ENCODE results near the gene POGZ.

POGZ gene

GRCh38 chr1:151476083-151476482 is 16.8 kb upstream of the POGZ start:
- H3K36me3 ChIP-seq (ENCODE audit: control insufficient read depth in 2 of 2, insufficient read depth in 2 of 2, low read length in 2 of 2) = no peaks in the 10 kb centered on the region
- no peaks in the 10 kb centered on the region for H3K9me3 ChIP-seq (ENCODE audit: control insufficient read depth in 2 of 2, low read length in 2 of 2)
- H3K4me1 ChIP-seq (ENCODE audit: control insufficient read depth, insufficient read depth, low read length) = no peaks in the 10 kb centered on the region
- no peaks in the 10 kb centered on the region for H3K27me3 ChIP-seq (ENCODE audit: control insufficient read depth in 1 of 2, insufficient read depth in 2 of 2, low read length in 2 of 2)
- H3K4me3 ChIP-seq (ENCODE audit: low read length in 2 of 2) = no peak overlapping the region
- no peak overlapping the region for H3K9ac ChIP-seq (ENCODE audit: low read length in 2 of 2)
- no peak overlapping the region for H3K27ac ChIP-seq (ENCODE audit: low read length)

GRCh38 chr1:151475175-151475574 is 15.9 kb upstream of the POGZ start:
- H3K9ac ChIP-seq (ENCODE audit: low read length in 2 of 2) = no peak overlapping the region
- no peaks in the 10 kb centered on the region for H3K36me3 ChIP-seq (ENCODE audit: control insufficient read depth in 2 of 2, insufficient read depth in 2 of 2, low read length in 2 of 2)
- no peaks in the 10 kb centered on the region for H3K9me3 ChIP-seq (ENCODE audit: control insufficient read depth in 2 of 2, low read length in 2 of 2)
- H3K4me1 ChIP-seq (ENCODE audit: control insufficient read depth, insufficient read depth, low read length) = no peaks in the 10 kb centered on the region
- no peak overlapping the region for H3K27ac ChIP-seq (ENCODE audit: low read length)
- H3K27me3 ChIP-seq (ENCODE audit: control insufficient read depth in 1 of 2, insufficient read depth in 2 of 2, low read length in 2 of 2) = no peaks in the 10 kb centered on the region
- H3K4me3 ChIP-seq (ENCODE audit: low read length in 2 of 2) = no peak overlapping the region

GRCh38 chr1:151474745-151475144 is 15.5 kb upstream of the POGZ start:
- Histone ChIP-seq H3K27me3 (ENCODE audit: control insufficient read depth in 1 of 2, insufficient read depth in 2 of 2, low read length in 2 of 2) (no peaks in the 10 kb centered on the region), H3K4me3 (ENCODE audit: low read length in 2 of 2) (no peak overlapping the region), H3K4me1 (ENCODE audit: control insufficient read depth, insufficient read depth, low read length) (no peaks in the 10 kb centered on the region), H3K9ac (ENCODE audit: low read length in 2 of 2) (no peak overlapping the region), H3K27ac (ENCODE audit: low read length) (no peak overlapping the region), H3K9me3 (ENCODE audit: control insufficient read depth in 2 of 2, low read length in 2 of 2) (no peaks in the 10 kb centered on the region), H3K36me3 (ENCODE audit: control insufficient read depth in 2 of 2, insufficient read depth in 2 of 2, low read length in 2 of 2) (no peaks in the 10 kb centered on the region)

GRCh38 chr1:151472856-151473731 is 13.8 kb upstream of the POGZ start:
- H3K9me3 ChIP-seq (ENCODE audit: control insufficient read depth in 2 of 2, low read length in 2 of 2) = no peaks in the 10 kb centered on the region
- peak overlapping the region; percentile 53 for H3K27ac ChIP-seq (ENCODE audit: low read length)
- peak overlapping the region; percentile 58 to 73 for H3K4me3 ChIP-seq (ENCODE audit: low read length in 2 of 2)
- H3K9ac ChIP-seq (ENCODE audit: low read length in 2 of 2) = peak overlapping the region; percentile 71 to 75
- H3K27me3 ChIP-seq (ENCODE audit: control insufficient read depth in 1 of 2, insufficient read depth in 2 of 2, low read length in 2 of 2) = no peaks in the 10 kb centered on the region
- H3K4me1 ChIP-seq (ENCODE audit: control insufficient read depth, insufficient read depth, low read length) = no peaks in the 10 kb centered on the region
- H3K36me3 ChIP-seq (ENCODE audit: control insufficient read depth in 2 of 2, insufficient read depth in 2 of 2, low read length in 2 of 2) = no peaks in the 10 kb centered on the region

GRCh38 chr1:151465026-151465425 is 5.7 kb upstream of the POGZ start:
- no peaks in the 10 kb centered on the region for H3K4me1 ChIP-seq (ENCODE audit: control insufficient read depth, insufficient read depth, low read length)
- no peaks in the 10 kb centered on the region for H3K27me3 ChIP-seq (ENCODE audit: control insufficient read depth in 1 of 2, insufficient read depth in 2 of 2, low read length in 2 of 2)
- H3K9ac ChIP-seq (ENCODE audit: low read length in 2 of 2) = no peak overlapping the region
- no peak overlapping the region for H3K4me3 ChIP-seq (ENCODE audit: low read length in 2 of 2)
- no peaks in the 10 kb centered on the region for H3K9me3 ChIP-seq (ENCODE audit: control insufficient read depth in 2 of 2, low read length in 2 of 2)
- no peak overlapping the region for H3K27ac ChIP-seq (ENCODE audit: low read length)
- H3K36me3 ChIP-seq (ENCODE audit: control insufficient read depth in 2 of 2, insufficient read depth in 2 of 2, low read length in 2 of 2) = no peaks in the 10 kb centered on the region

- H3K36me3 ChIP-seq (ENCODE audit: control insufficient read depth in 2 of 2, insufficient read depth in 2 of 2, low read length in 2 of 2) = no peaks in the 10 kb centered on the region
- H3K27ac ChIP-seq (ENCODE audit: low read length) = no peak overlapping the region
- no peaks in the 10 kb centered on the region for H3K27me3 ChIP-seq (ENCODE audit: control insufficient read depth in 1 of 2, insufficient read depth in 2 of 2, low read length in 2 of 2)
- no peak overlapping the region for H3K4me3 ChIP-seq (ENCODE audit: low read length in 2 of 2)
- H3K9ac ChIP-seq (ENCODE audit: low read length in 2 of 2) = no peak overlapping the region
- no peaks in the 10 kb centered on the region for H3K9me3 ChIP-seq (ENCODE audit: control insufficient read depth in 2 of 2, low read length in 2 of 2)
- peaks cover 12% of the 10 kb centered on the region for H3K4me1 ChIP-seq (ENCODE audit: control insufficient read depth, insufficient read depth, low read length)
Measured at GRCh38 chr1:151461694-151462093, 2.4 kb upstream of the POGZ start.

- Histone ChIP-seq H3K9ac (ENCODE audit: low read length in 2 of 2) (peak overlapping the region in 1 of 2 donors; percentile 71), H3K4me1 (ENCODE audit: control insufficient read depth, insufficient read depth, low read length) (peaks cover 12% of the 10 kb centered on the region), H3K9me3 (ENCODE audit: control insufficient read depth in 2 of 2, low read length in 2 of 2) (no peaks in the 10 kb centered on the region), H3K4me3 (ENCODE audit: low read length in 2 of 2) (peak overlapping the region; percentile 25 to 72), H3K27me3 (ENCODE audit: control insufficient read depth in 1 of 2, insufficient read depth in 2 of 2, low read length in 2 of 2) (no peaks in the 10 kb centered on the region), H3K36me3 (ENCODE audit: control insufficient read depth in 2 of 2, insufficient read depth in 2 of 2, low read length in 2 of 2) (peaks cover 0 to 3% of the 10 kb centered on the region in 2 donors), H3K27ac (ENCODE audit: low read length) (peak overlapping the region; percentile 75)
Measured at GRCh38 chr1:151458802-151459330, 428 bp downstream of the POGZ start.

GRCh38 chr1:151457911-151458801 is 1.1 kb downstream of the POGZ start:
- Histone ChIP-seq H3K9ac (ENCODE audit: low read length in 2 of 2) (peak overlapping the region; percentile 13 to 79), H3K36me3 (ENCODE audit: control insufficient read depth in 2 of 2, insufficient read depth in 2 of 2, low read length in 2 of 2) (peaks cover 0 to 3% of the 10 kb centered on the region in 2 donors), H3K27me3 (ENCODE audit: control insufficient read depth in 1 of 2, insufficient read depth in 2 of 2, low read length in 2 of 2) (no peaks in the 10 kb centered on the region), H3K4me3 (ENCODE audit: low read length in 2 of 2) (peak overlapping the region; percentile 73 to 96), H3K9me3 (ENCODE audit: control insufficient read depth in 2 of 2, low read length in 2 of 2) (no peaks in the 10 kb centered on the region), H3K27ac (ENCODE audit: low read length) (peak overlapping the region; percentile 62), H3K4me1 (ENCODE audit: control insufficient read depth, insufficient read depth, low read length) (peaks cover 12% of the 10 kb centered on the region)

GRCh38 chr1:151455966-151456365 is 3.3 kb downstream of the POGZ start:
- Histone ChIP-seq H3K27me3 (ENCODE audit: control insufficient read depth in 1 of 2, insufficient read depth in 2 of 2, low read length in 2 of 2) (no peaks in the 10 kb centered on the region), H3K27ac (ENCODE audit: low read length) (peak overlapping the region; percentile 62), H3K9ac (ENCODE audit: low read length in 2 of 2) (no peak overlapping the region), H3K9me3 (ENCODE audit: control insufficient read depth in 2 of 2, low read length in 2 of 2) (no peaks in the 10 kb centered on the region), H3K36me3 (ENCODE audit: control insufficient read depth in 2 of 2, insufficient read depth in 2 of 2, low read length in 2 of 2) (peaks cover 0 to 3% of the 10 kb centered on the region in 2 donors), H3K4me3 (ENCODE audit: low read length in 2 of 2) (no peak overlapping the region), H3K4me1 (ENCODE audit: control insufficient read depth, insufficient read depth, low read length) (peaks cover 12% of the 10 kb centered on the region)

GRCh38 chr1:151455231-151455630 is 4.1 kb downstream of the POGZ start:
- no peak overlapping the region for H3K27ac ChIP-seq (ENCODE audit: low read length)
- H3K9ac ChIP-seq (ENCODE audit: low read length in 2 of 2) = no peak overlapping the region
- H3K4me1 ChIP-seq (ENCODE audit: control insufficient read depth, insufficient read depth, low read length) = peaks cover 12% of the 10 kb centered on the region
- no peaks in the 10 kb centered on the region for H3K9me3 ChIP-seq (ENCODE audit: control insufficient read depth in 2 of 2, low read length in 2 of 2)
- H3K4me3 ChIP-seq (ENCODE audit: low read length in 2 of 2) = no peak overlapping the region
- H3K27me3 ChIP-seq (ENCODE audit: control insufficient read depth in 1 of 2, insufficient read depth in 2 of 2, low read length in 2 of 2) = no peaks in the 10 kb centered on the region
- peaks cover 0 to 3% of the 10 kb centered on the region in 2 donors for H3K36me3 ChIP-seq (ENCODE audit: control insufficient read depth in 2 of 2, insufficient read depth in 2 of 2, low read length in 2 of 2)
